H1 (cell line): ENCODE data around the gene RCBTB1.

ENCODE experiments used
- E2F6 ChIP-seq: IDR thresholded peaks from 2 replicates; pipeline ENCODE4 v1.6.1; 2012; ENCODE audit warnings: inconsistent platforms
- EZH2 ChIP-seq: fragments of 200-600 bp; sonication (generic); IDR thresholded peaks from 2 replicates; pipeline ENCODE4 v1.7.1; 2012; ENCODE audit warnings: low read depth, mild to moderate bottlenecking, moderate library complexity, low read length, inconsistent platforms; ENCODE audit not compliant: severe bottlenecking
- JUND ChIP-seq: IDR thresholded peaks from 2 replicates; pipeline ENCODE4 v1.6.1; 2011; ENCODE audit warnings: mild to moderate bottlenecking, improper control_type of control experiment, low read length
- POLR2A ChIP-seq, 2 experiments: IDR thresholded peaks; 1 replicate in 1 of 2; 2 replicates in 1 of 2; pipeline ENCODE4 v1.6.1; 2011; ENCODE audit warnings: low read depth in 2 of 2, low read length in 2 of 2, mild to moderate bottlenecking in 2 of 2; ENCODE audit errors: control extremely low read depth in 1 of 2
- POLR2AphosphoS5 ChIP-seq: IDR thresholded peaks from 2 replicates; pipeline ENCODE4 v1.6.1; 2011; ENCODE audit warnings: low read depth, low read length
- RFX5 ChIP-seq: IDR thresholded peaks from 2 replicates; pipeline ENCODE4 v1.6.1; 2011; ENCODE audit warnings: low read depth, low read length, improper control_type of control experiment, borderline replicate concordance
- SIN3A ChIP-seq, 2 experiments: IDR thresholded peaks in 1 of 2; conservative IDR thresholded peaks in 1 of 2; 2 replicates each; pipeline ENCODE4 v1.6.1; 2011 to 2012; ENCODE audit warnings: low read length in 2 of 2, improper control_type of control experiment in 1 of 2, low read depth in 1 of 2, mild to moderate bottlenecking in 1 of 2
- SIRT6 ChIP-seq: IDR thresholded peaks from one replicate; pipeline ENCODE4 v1.7.1; 2012; ENCODE audit warnings: low read length, inconsistent platforms
- SUZ12 ChIP-seq: fragments of 200-600 bp; sonication (generic); IDR thresholded peaks from 2 replicates; pipeline ENCODE4 v1.6.1; 2012; ENCODE audit warnings: mild to moderate bottlenecking, inconsistent platforms, low read length, moderate library complexity, mixed read lengths
- TAF1 ChIP-seq: IDR thresholded peaks from 2 replicates; pipeline ENCODE4 v1.6.1; 2011; ENCODE audit warnings: mild to moderate bottlenecking, low read depth, low read length
- TBP ChIP-seq: IDR thresholded peaks from 2 replicates; pipeline ENCODE4 v1.6.1; 2011; ENCODE audit warnings: low read depth, low read length, improper control_type of control experiment
- TF ChIP-seq, protein P1 (sequence below), 3 experiments: IDR thresholded peaks; 1 replicate in 2 of 3; 2 replicates in 1 of 3; pipeline versions ENCODE4 v1.5.1 to v1.6.1; 2011; ENCODE audit warnings: low read length in 3 of 3, mild to moderate bottlenecking in 3 of 3, inconsistent platforms in 2 of 3, low read depth in 1 of 3, moderate library complexity in 1 of 3; ENCODE audit not compliant: insufficient read depth in 1 of 3; ENCODE audit errors: control extremely low read depth in 1 of 3
- TF ChIP-seq, protein P2 (sequence below): IDR thresholded peaks from 2 replicates; pipeline ENCODE4 v1.6.1; 2012; ENCODE audit warnings: inconsistent platforms
- TF ChIP-seq, protein P3 (sequence below): IDR thresholded peaks from 2 replicates; pipeline ENCODE4 v1.6.1; 2012; ENCODE audit warnings: low read length, inconsistent platforms

GRCh38 chr13:49571299-49572240 is 13.8 kb downstream of the RCBTB1 start:
- TF ChIP-seq TBP (no peak), SIN3A (conservative IDR thresholded peaks at IDR 0.05 in 1 of 2, IDR thresholded peaks at IDR 0.05 in 1 of 2; ENCODE audit: low read depth in 1 of 2, low read length in 2 of 2) (no peak), POLR2AphosphoS5 (no peak), EZH2 (no peak), E2F6 (no peak), RFX5 (no peak), SUZ12 (no peak), POLR2A (IDR thresholded peaks at IDR 0.05; ENCODE audit: control extremely low read depth in 1 of 2, low read depth in 2 of 2, low read length in 2 of 2) (no peak), SIRT6 (no peak), TAF1 (no peak), JUND (no peak)
- TF ChIP-seq, protein P1, sequence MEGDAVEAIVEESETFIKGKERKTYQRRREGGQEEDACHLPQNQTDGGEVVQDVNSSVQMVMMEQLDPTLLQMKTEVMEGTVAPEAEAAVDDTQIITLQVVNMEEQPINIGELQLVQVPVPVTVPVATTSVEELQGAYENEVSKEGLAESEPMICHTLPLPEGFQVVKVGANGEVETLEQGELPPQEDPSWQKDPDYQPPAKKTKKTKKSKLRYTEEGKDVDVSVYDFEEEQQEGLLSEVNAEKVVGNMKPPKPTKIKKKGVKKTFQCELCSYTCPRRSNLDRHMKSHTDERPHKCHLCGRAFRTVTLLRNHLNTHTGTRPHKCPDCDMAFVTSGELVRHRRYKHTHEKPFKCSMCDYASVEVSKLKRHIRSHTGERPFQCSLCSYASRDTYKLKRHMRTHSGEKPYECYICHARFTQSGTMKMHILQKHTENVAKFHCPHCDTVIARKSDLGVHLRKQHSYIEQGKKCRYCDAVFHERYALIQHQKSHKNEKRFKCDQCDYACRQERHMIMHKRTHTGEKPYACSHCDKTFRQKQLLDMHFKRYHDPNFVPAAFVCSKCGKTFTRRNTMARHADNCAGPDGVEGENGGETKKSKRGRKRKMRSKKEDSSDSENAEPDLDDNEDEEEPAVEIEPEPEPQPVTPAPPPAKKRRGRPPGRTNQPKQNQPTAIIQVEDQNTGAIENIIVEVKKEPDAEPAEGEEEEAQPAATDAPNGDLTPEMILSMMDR (IDR thresholded peaks at IDR 0.05; ENCODE audit: control extremely low read depth in 1 of 3, insufficient read depth in 1 of 3, low read depth in 1 of 3, low read length in 3 of 3) = no peak
- TF ChIP-seq, protein P2, sequence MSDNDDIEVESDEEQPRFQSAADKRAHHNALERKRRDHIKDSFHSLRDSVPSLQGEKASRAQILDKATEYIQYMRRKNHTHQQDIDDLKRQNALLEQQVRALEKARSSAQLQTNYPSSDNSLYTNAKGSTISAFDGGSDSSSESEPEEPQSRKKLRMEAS = no peak
- TF ChIP-seq, protein P3, sequence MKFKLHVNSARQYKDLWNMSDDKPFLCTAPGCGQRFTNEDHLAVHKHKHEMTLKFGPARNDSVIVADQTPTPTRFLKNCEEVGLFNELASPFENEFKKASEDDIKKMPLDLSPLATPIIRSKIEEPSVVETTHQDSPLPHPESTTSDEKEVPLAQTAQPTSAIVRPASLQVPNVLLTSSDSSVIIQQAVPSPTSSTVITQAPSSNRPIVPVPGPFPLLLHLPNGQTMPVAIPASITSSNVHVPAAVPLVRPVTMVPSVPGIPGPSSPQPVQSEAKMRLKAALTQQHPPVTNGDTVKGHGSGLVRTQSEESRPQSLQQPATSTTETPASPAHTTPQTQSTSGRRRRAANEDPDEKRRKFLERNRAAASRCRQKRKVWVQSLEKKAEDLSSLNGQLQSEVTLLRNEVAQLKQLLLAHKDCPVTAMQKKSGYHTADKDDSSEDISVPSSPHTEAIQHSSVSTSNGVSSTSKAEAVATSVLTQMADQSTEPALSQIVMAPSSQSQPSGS = no peak
